SK-N-SH treated with all-trans-retinoic acid at 6 μM for 48 hours (cell line): Measurements from ENCODE around the gene MYOCD.

Experiments
- ATAC-seq: fragments of 200-7000 bp; cut with Tn5 transposase; 3 replicates; pipeline ENCODE4 v1.9.1; 2020; ENCODE audit warnings: mild to moderate bottlenecking, moderate library complexity
- ARNTL ChIP-seq: fragments of 450-650 bp; formaldehyde crosslinking; IDR thresholded peaks from 2 replicates; pipeline ENCODE4 v1.5.0; 2020; ENCODE audit warnings: low read depth, mild to moderate bottlenecking, moderate library complexity, borderline replicate concordance
- BACH2 ChIP-seq: fragments of 250-450 bp; sonication (Bioruptor Pico); IDR thresholded peaks from 2 replicates; pipeline ENCODE4 v1.9.0; 2021; ENCODE audit warnings: mild to moderate bottlenecking, borderline replicate concordance
- CREB5 ChIP-seq: fragments of 250-450 bp; sonication (Bioruptor Pico); IDR thresholded peaks from 2 replicates; pipeline ENCODE4 v1.5.1; 2020; ENCODE audit warnings: low read depth, mild to moderate bottlenecking, moderate library complexity
- CSDC2 ChIP-seq: fragments of 250-450 bp; sonication (Bioruptor Pico); IDR thresholded peaks from 2 replicates; pipeline ENCODE4 v1.5.0; 2020; ENCODE audit warnings: mild to moderate bottlenecking, moderate library complexity
- ESRRG ChIP-seq: fragments of 250-450 bp; sonication (Bioruptor Pico); IDR thresholded peaks from 2 replicates; pipeline ENCODE4 v1.6.1; 2021; ENCODE audit warnings: mild to moderate bottlenecking
- GLIS3 ChIP-seq: fragments of 250-450 bp; sonication (Bioruptor Pico); IDR thresholded peaks from 2 replicates; pipeline ENCODE4 v1.5.0; 2020; ENCODE audit warnings: mild to moderate bottlenecking, moderate library complexity
- OSR1 ChIP-seq: fragments of 250-450 bp; sonication (Bioruptor Pico); IDR thresholded peaks from 2 replicates; pipeline ENCODE4 v1.8.0; 2022; ENCODE audit warnings: moderate library complexity, mild to moderate bottlenecking, inconsistent platforms
- PATZ1 ChIP-seq: fragments of 250-450 bp; sonication (Bioruptor Pico); IDR thresholded peaks from 2 replicates; pipeline ENCODE4 v1.8.0; 2020; ENCODE audit warnings: mild to moderate bottlenecking, moderate library complexity, borderline replicate concordance
- POU6F1 ChIP-seq: fragments of 250-450 bp; sonication (Bioruptor Pico); IDR thresholded peaks from 2 replicates; pipeline ENCODE4 v1.8.0; 2021; ENCODE audit warnings: low read depth, mild to moderate bottlenecking, moderate library complexity, borderline replicate concordance
- PPARA ChIP-seq: fragments of 250-450 bp; sonication (Bioruptor Pico); IDR thresholded peaks from 2 replicates; pipeline ENCODE4 v1.5.0; 2020; ENCODE audit warnings: mild to moderate bottlenecking, borderline replicate concordance
- RARB ChIP-seq: fragments of 250-450 bp; sonication (Bioruptor Pico); IDR thresholded peaks from 2 replicates; pipeline ENCODE4 v1.8.0; 2021; ENCODE audit warnings: mild to moderate bottlenecking, moderate library complexity
- SNAI2 ChIP-seq: fragments of 250-450 bp; sonication (Bioruptor Pico); IDR thresholded peaks from 2 replicates; pipeline ENCODE4 v1.5.0; 2020; ENCODE audit warnings: mild to moderate bottlenecking, moderate library complexity
- TCF4 ChIP-seq: fragments of 250-450 bp; sonication (Bioruptor Pico); IDR thresholded peaks from 2 replicates; pipeline ENCODE4 v1.8.0; 2021; ENCODE audit warnings: mild to moderate bottlenecking, moderate library complexity, borderline replicate concordance
- TOX ChIP-seq: fragments of 250-450 bp; sonication (Bioruptor Pico); IDR thresholded peaks from 2 replicates; pipeline ENCODE4 v1.8.0; 2021; ENCODE audit warnings: mild to moderate bottlenecking, moderate library complexity, borderline replicate concordance
- TSHZ2 ChIP-seq: fragments of 250-450 bp; sonication (Bioruptor Pico); IDR thresholded peaks from 2 replicates; pipeline ENCODE4 v1.5.0; 2020; ENCODE audit warnings: mild to moderate bottlenecking, moderate library complexity
- ZC3H10 ChIP-seq: fragments of 250-450 bp; sonication (Bioruptor Pico); IDR thresholded peaks from 2 replicates; pipeline ENCODE4 v1.5.1; 2021; ENCODE audit warnings: mild to moderate bottlenecking, moderate library complexity
- ZFP3 ChIP-seq: fragments of 250-450 bp; sonication (Bioruptor Pico); IDR thresholded peaks from 2 replicates; pipeline ENCODE4 v1.5.0; 2020; ENCODE audit warnings: mild to moderate bottlenecking, moderate library complexity
- ZFP30 ChIP-seq: fragments of 450-650 bp; formaldehyde crosslinking; IDR thresholded peaks from 2 replicates; pipeline ENCODE4 v1.5.0; 2022; ENCODE audit warnings: mild to moderate bottlenecking, moderate library complexity
- ZNF565 ChIP-seq: fragments of 450-650 bp; formaldehyde crosslinking; conservative IDR thresholded peaks from 2 replicates; pipeline ENCODE4 v1.5.0; 2020; ENCODE audit warnings: low read depth, mild to moderate bottlenecking, moderate library complexity
- ZNF70 ChIP-seq: fragments of 450-650 bp; formaldehyde crosslinking; IDR thresholded peaks from 2 replicates; pipeline ENCODE4 v1.5.0; 2020; ENCODE audit warnings: mild to moderate bottlenecking, moderate library complexity
- ZNF8 ChIP-seq: fragments of 450-650 bp; formaldehyde crosslinking; IDR thresholded peaks from 2 replicates; pipeline ENCODE4 v1.5.0; 2020; ENCODE audit warnings: mild to moderate bottlenecking, moderate library complexity

The MYOCD gene

GRCh38 chr17:12712941-12713340 lies 47.3 kb downstream of the MYOCD start:
- TF ChIP-seq ZNF8 (CRISPR knock-in tag), result no peak
- TF ChIP-seq CREB5 (CRISPR knock-in tag), result no peak
- TF ChIP-seq TSHZ2 (CRISPR knock-in tag), result no peak
- no peak for TF ChIP-seq ZNF70 (CRISPR knock-in tag)
- no peak for TF ChIP-seq POU6F1 (CRISPR knock-in tag)
- no peak for TF ChIP-seq RARB
- no peak for TF ChIP-seq GLIS3 (CRISPR knock-in tag)
- no peak for TF ChIP-seq ZFP3 (CRISPR knock-in tag)
- TF ChIP-seq SNAI2 (CRISPR knock-in tag), result no peak
- no peak for TF ChIP-seq BACH2 (CRISPR knock-in tag)
- no peak for TF ChIP-seq ESRRG (CRISPR knock-in tag)
- TF ChIP-seq ZFP30, result no peak
- no peak for TF ChIP-seq TOX (CRISPR knock-in tag)
- TF ChIP-seq ZNF565 (CRISPR knock-in tag), result no peak
- no peak for TF ChIP-seq ZC3H10
- TF ChIP-seq PATZ1 (CRISPR knock-in tag), result no peak
- ATAC-seq, result no peak

GRCh38 chr17:12719948-12720347 lies 54.3 kb downstream of the MYOCD start:
- ATAC-seq, result no peak
- TF ChIP-seq ZNF70 (CRISPR knock-in tag), result no peak
- TF ChIP-seq ZC3H10, result no peak
- TF ChIP-seq TCF4, result no peak
- no peak for TF ChIP-seq SNAI2 (CRISPR knock-in tag)
- TF ChIP-seq ZFP30, result no peak
- TF ChIP-seq, all 23 proteins: peak for 0

- TF ChIP-seq ZC3H10, result no peak
- no peak for TF ChIP-seq ARNTL
- TF ChIP-seq GLIS3 (CRISPR knock-in tag), result no peak
- no peak for TF ChIP-seq CSDC2 (CRISPR knock-in tag)
- no peak for TF ChIP-seq RARB
- no peak for TF ChIP-seq ZNF565 (CRISPR knock-in tag)
- no peak for TF ChIP-seq ZFP3 (CRISPR knock-in tag)
- TF ChIP-seq POU6F1 (CRISPR knock-in tag), result no peak
- TF ChIP-seq OSR1 (CRISPR knock-in tag), result no peak
- ATAC-seq, result no peak
These were observed 55.9 kb downstream of the MYOCD start for GRCh38 chr17:12721581-12721980.

GRCh38 chr17:12722282-12722681 lies 56.6 kb downstream of the MYOCD start:
- ATAC-seq, result no peak
- TF ChIP-seq PPARA (CRISPR knock-in tag) (no peak), GLIS3 (CRISPR knock-in tag) (no peak), CREB5 (CRISPR knock-in tag) (no peak)
